Prostate gland (tissue), 2 donors: ENCODE results near the gene CHPT1.

Source experiments
- POLR2A ChIP-seq: fragments of 450-650 bp; IDR thresholded peaks from one replicate; pipeline ENCODE4 v1.6.1; 2016; ENCODE audit warnings: antibody characterized with exemption, mild to moderate bottlenecking
- POLR2AphosphoS5 ChIP-seq: sonication (generic); formaldehyde crosslinking; IDR thresholded peaks from one replicate; pipeline ENCODE4 v1.6.1; 2017; ENCODE audit warnings: antibody characterized with exemption
- TF ChIP-seq, protein P1 (sequence below), 4 experiments: fragments of 200-600 bp in 2 of 4; fragments of 450-650 bp in 2 of 4; sonication (generic) in 2 of 4; IDR thresholded peaks; 1 replicate in 3 of 4; 2 replicates in 1 of 4; pipeline ENCODE4 v1.5.1; 2016 to 2019; ENCODE audit warnings: antibody characterized with exemption in 4 of 4, mild to moderate bottlenecking in 2 of 4, moderate library complexity in 2 of 4

DNA sequence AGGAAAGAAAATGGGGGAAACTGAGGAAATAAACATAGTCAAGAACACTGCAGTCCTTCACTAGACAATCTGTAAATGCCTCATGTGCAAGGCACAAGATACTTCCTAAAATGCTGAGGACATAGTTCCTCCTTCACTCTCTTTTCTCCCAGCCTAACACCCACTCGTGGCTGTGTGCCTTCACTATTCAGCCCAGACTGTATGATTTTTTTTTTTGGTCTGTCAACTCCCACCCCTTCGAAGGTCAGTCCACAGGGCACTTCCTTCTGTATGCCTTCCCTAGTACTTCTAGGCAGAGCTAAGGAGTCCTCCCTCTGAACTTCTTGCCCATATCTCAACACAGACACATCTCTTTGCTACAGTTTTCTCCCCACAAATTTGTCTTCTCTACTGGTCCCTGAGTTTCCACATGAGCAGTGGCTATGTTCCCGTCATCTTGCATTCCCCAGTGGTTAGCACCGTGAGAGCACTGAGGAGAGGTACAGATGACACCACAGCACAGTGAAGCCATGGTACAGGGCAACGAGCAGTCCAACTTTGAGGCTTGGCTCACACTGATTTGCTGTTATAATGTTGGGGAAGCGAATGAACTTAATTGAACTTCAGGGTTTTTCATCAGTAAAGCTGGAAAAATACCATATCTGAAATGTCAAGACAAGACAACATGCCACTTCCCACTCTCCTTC, 65.9 kb downstream of the CHPT1 start:
- TF ChIP-seq, protein P1, sequence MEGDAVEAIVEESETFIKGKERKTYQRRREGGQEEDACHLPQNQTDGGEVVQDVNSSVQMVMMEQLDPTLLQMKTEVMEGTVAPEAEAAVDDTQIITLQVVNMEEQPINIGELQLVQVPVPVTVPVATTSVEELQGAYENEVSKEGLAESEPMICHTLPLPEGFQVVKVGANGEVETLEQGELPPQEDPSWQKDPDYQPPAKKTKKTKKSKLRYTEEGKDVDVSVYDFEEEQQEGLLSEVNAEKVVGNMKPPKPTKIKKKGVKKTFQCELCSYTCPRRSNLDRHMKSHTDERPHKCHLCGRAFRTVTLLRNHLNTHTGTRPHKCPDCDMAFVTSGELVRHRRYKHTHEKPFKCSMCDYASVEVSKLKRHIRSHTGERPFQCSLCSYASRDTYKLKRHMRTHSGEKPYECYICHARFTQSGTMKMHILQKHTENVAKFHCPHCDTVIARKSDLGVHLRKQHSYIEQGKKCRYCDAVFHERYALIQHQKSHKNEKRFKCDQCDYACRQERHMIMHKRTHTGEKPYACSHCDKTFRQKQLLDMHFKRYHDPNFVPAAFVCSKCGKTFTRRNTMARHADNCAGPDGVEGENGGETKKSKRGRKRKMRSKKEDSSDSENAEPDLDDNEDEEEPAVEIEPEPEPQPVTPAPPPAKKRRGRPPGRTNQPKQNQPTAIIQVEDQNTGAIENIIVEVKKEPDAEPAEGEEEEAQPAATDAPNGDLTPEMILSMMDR (IDR thresholded peaks at IDR 0.05) = no peak
- TF ChIP-seq POLR2A = no peak
- TF ChIP-seq POLR2AphosphoS5 = no peak
